HEK293T (cell line): ENCODE data around the gene SLC22A16.

Source experiments
- ARNT ChIP-seq: fragments of 450-650 bp; IDR thresholded peaks from 2 replicates; pipeline ENCODE4 v1.6.1; 2017; ENCODE audit warnings: mild to moderate bottlenecking
- BHLHE40 ChIP-seq: fragments of 450-650 bp; IDR thresholded peaks from 2 replicates; pipeline ENCODE4 v1.6.1; 2016; ENCODE audit warnings: mild to moderate bottlenecking, moderate library complexity, borderline replicate concordance
- CTBP1 ChIP-seq: fragments of 450-650 bp; IDR thresholded peaks from 2 replicates; pipeline ENCODE4 v1.6.1; 2016; ENCODE audit warnings: borderline replicate concordance
- ELF4 ChIP-seq: fragments of 450-650 bp; IDR thresholded peaks from 2 replicates; pipeline ENCODE4 v1.6.1; 2017; ENCODE audit warnings: antibody characterized with exemption
- FOXA1 ChIP-seq: fragments of 450-650 bp; IDR thresholded peaks from 2 replicates; pipeline ENCODE4 v1.6.1; 2016; ENCODE audit warnings: mild to moderate bottlenecking
- FOXK2 ChIP-seq: fragments of 450-650 bp; IDR thresholded peaks from 2 replicates; pipeline ENCODE4 v1.6.1; 2016; ENCODE audit warnings: mild to moderate bottlenecking
- FOXM1 ChIP-seq: fragments of 450-650 bp; IDR thresholded peaks from 2 replicates; pipeline ENCODE4 v1.6.1; 2017; ENCODE audit warnings: mild to moderate bottlenecking, borderline replicate concordance
- HDGF ChIP-seq: fragments of 450-650 bp; IDR thresholded peaks from 2 replicates; pipeline ENCODE4 v1.6.1; 2017; ENCODE audit warnings: antibody characterized with exemption, borderline replicate concordance
- L3MBTL2 ChIP-seq: fragments of 450-650 bp; conservative IDR thresholded peaks from 2 replicates; pipeline ENCODE4 v1.6.1; 2016; ENCODE audit warnings: mild to moderate bottlenecking
- SP1 ChIP-seq: fragments of 450-650 bp; IDR thresholded peaks from 2 replicates; pipeline ENCODE4 v1.6.1; 2017
- SUZ12 ChIP-seq: fragments of 450-650 bp; IDR thresholded peaks from 2 replicates; pipeline ENCODE4 v1.6.1; 2016; ENCODE audit warnings: mild to moderate bottlenecking
- TARDBP ChIP-seq: fragments of 450-650 bp; IDR thresholded peaks from 2 replicates; pipeline ENCODE4 v1.6.1; 2016

DNA sequence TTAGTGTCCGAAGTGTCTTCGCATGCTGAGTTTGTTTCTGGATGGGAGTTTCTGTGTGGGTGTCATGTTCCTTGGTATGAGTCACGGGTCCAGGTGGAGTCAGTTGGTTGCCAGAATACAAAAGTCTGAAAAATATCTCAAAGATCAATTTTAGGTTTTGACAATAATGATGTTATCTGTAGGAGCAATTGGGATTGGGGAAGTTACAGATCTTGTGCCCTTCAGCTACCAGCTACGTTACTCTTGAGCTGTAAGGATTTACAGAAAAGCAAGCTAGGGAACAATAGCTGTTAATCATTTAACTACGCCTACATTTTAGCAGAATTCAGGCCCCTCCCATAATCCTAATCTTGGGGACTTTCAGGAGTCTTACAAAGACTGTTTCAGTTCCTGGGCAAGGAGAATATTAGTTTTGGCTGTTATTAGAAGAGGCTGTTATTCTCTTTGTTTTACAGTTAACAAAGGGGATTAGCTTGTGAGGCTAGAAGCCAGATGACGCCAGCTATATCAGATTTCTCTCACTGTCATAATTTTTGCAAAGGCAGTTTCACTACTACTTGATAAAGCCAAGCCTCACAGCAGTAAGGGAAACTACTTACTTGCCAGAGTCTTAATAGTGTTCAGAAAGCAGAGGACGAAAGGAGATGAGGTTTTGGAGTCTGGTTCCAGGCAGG is 15.4 kb upstream of the SLC22A16 start:
- TF ChIP-seq ARNT (no peak), BHLHE40 (no peak), FOXK2 (no peak), FOXM1 (no peak), L3MBTL2 (no peak), CTBP1 (no peak), HDGF (no peak), ELF4 (no peak), SP1 (no peak), TARDBP (no peak), SUZ12 (no peak), FOXA1 (no peak)
